K562 (cell line): ENCODE results near the gene C14orf180.

ENCODE experiments used
- E2F4 ChIP-seq: sonication (generic); formaldehyde crosslinking; IDR thresholded peaks from 2 replicates; pipeline ENCODE4 v1.8.0; 2022; ENCODE audit warnings: mild to moderate bottlenecking, low read depth, missing genetic modification reagents
- MCM7 ChIP-seq, 2 experiments: fragments of 450-650 bp; IDR thresholded peaks; 2 replicates each; pipeline ENCODE4 v1.6.1; 2016 to 2018
- POLR2A ChIP-seq: fragments of 450-650 bp; conservative IDR thresholded peaks from 2 replicates; pipeline ENCODE4 v1.6.1; 2016
- RBFOX2 ChIP-seq: fragments of 200-400 bp; formaldehyde crosslinking; IDR thresholded peaks from 2 replicates; pipeline ENCODE4 v1.6.1; 2017; ENCODE audit warnings: low read depth, mild to moderate bottlenecking, low read length, moderate library complexity
- RBM14 ChIP-seq: fragments of 200-400 bp; formaldehyde crosslinking; IDR thresholded peaks from 2 replicates; pipeline ENCODE4 v1.6.1; 2018; ENCODE audit warnings: low read depth, mild to moderate bottlenecking, low read length, moderate library complexity, borderline replicate concordance; ENCODE audit not compliant: insufficient read depth
- USF2 ChIP-seq: sonication (generic); formaldehyde crosslinking; IDR thresholded peaks from 2 replicates; pipeline ENCODE4 v1.5.0; 2020; ENCODE audit warnings: missing genetic modification reagents
- ZNF57 ChIP-seq: fragments of 450-650 bp; formaldehyde crosslinking; IDR thresholded peaks from 2 replicates; pipeline ENCODE4 v1.4.0; 2020; ENCODE audit warnings: mild to moderate bottlenecking, moderate library complexity

- TF ChIP-seq POLR2A (no peak), E2F4 (CRISPR knock-in tag) (no peak), USF2 (no peak), MCM7 (IDR thresholded peaks at IDR 0.05) (no peak), RBFOX2 (no peak), RBM14 (no peak), ZNF57 (CRISPR knock-in tag) (no peak)
Observed at GRCh38 chr14:104591031-104591430, 11.5 kb downstream of the C14orf180 start.
